ENCODE results near the gene CCDC178.

GRCh38 chr18:33404244-33404873 is 36.2 kb downstream of the CCDC178 start:
- TF ChIP-seq, protein P1, sequence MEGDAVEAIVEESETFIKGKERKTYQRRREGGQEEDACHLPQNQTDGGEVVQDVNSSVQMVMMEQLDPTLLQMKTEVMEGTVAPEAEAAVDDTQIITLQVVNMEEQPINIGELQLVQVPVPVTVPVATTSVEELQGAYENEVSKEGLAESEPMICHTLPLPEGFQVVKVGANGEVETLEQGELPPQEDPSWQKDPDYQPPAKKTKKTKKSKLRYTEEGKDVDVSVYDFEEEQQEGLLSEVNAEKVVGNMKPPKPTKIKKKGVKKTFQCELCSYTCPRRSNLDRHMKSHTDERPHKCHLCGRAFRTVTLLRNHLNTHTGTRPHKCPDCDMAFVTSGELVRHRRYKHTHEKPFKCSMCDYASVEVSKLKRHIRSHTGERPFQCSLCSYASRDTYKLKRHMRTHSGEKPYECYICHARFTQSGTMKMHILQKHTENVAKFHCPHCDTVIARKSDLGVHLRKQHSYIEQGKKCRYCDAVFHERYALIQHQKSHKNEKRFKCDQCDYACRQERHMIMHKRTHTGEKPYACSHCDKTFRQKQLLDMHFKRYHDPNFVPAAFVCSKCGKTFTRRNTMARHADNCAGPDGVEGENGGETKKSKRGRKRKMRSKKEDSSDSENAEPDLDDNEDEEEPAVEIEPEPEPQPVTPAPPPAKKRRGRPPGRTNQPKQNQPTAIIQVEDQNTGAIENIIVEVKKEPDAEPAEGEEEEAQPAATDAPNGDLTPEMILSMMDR (conservative IDR thresholded peaks at IDR 0.05), result peak; percentile 55
- no peak for TF ChIP-seq ZFX (IDR thresholded peaks at IDR 0.05)
